ENCODE results near the gene WWOX. TPM values are rescaled to one million over a fixed set of nuclear protein-coding genes. Genes with fewer than 3 reads are reported as not detected.

The WWOX gene
- total and polyA plus RNA-seq, 2 of the 8 experiments (the other 6 are each of a cell fraction or from before 2014, with no cell fraction given), result 5.4 to 16.7 TPM

DNA sequence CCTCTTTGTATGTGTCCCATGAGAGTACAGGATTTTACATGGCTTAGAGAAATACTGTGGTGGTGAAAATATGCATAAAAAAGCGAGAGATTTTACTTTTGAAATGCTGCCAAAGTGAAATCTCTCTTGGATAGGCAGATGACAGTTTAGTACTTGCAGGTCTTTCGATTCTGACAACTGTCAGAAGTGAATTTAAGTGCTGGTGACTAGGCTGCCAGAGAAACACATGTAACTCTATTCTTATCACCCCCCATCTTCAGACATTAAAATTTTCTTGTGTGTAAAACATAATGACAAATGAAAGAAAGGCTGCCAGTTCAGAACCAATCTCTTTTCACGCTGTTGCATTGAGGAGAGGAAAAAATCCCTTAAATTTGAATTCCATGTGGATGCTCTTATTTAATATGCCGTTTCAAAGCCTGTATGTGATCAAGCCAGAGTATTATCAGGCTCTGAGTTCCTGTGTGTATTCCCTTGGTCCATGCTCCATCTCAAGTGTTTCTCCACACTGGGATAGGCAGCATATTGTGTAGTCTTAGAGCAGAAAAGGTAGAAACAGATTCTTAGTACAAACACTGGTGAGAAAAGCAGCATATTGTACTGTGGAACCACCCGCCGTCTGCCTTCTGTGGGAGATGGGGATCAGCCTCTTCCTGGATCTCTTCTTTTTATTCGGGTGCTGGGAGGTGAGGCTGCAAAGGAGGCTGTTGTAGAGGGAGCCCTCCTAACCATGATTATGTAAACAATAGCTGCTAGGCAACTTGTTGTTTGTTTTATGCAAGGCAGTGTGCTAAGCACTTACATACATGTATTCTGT, 291.3 kb downstream of the WWOX start (continued):
- TF ChIP-seq HDAC2 (IDR thresholded peaks at IDR 0.05; ENCODE audit: borderline replicate concordance in 1 of 2, low read depth in 2 of 2, low read length in 2 of 2), result no peak
- no peak for TF ChIP-seq NRF1 (IDR thresholded peaks at IDR 0.05; ENCODE audit: low read depth, low read length)
- no peak for TF ChIP-seq CBX5 (IDR thresholded peaks at IDR 0.05; ENCODE audit: low read depth, low read length)
- TF ChIP-seq KDM4A (IDR thresholded peaks at IDR 0.05; ENCODE audit: low read depth, low read length, severe bottlenecking), result no peak
- TF ChIP-seq GTF2F1 (IDR thresholded peaks at IDR 0.05; ENCODE audit: borderline replicate concordance, low read depth, low read length), result no peak
- no peak for TF ChIP-seq MAFK (IDR thresholded peaks at IDR 0.05; ENCODE audit: low read depth, low read length)
- TF ChIP-seq RAD21 (IDR thresholded peaks at IDR 0.05 in 1 of 2, conservative IDR thresholded peaks at IDR 0.05 in 1 of 2; ENCODE audit: low read depth in 2 of 2, low read length in 2 of 2), result no peak
- no peak for TF ChIP-seq TAF1 (IDR thresholded peaks at IDR 0.05; ENCODE audit: low read depth, low read length)
- no peak for TF ChIP-seq SRF (IDR thresholded peaks at IDR 0.05; ENCODE audit: low read depth, low read length)

Data from H1 (cell line).